Fibroblast of pulmonary artery (primary cell): Measurements from ENCODE around the gene MMD.
A peak's percentile ranks its signal among the peaks of the same experiment; 100 is the strongest.
"Not testable (repeated sequence)": the region's sequence is repeated elsewhere in the genome, so short reads cannot be mapped to it uniquely, and the experiment has no call there.

Experiments
- DNase-seq: peaks from one replicate; pipeline ENCODE4 v3.0.0-alpha.2; 2010; ENCODE audit warnings: low read depth
- H3K4me3 ChIP-seq: replicated peaks from 2 replicates; pipeline ENCODE4 v1.5.1; 2011; ENCODE audit warnings: low read depth, mild to moderate bottlenecking, control low read depth, low read length, moderate library complexity
- TF ChIP-seq, protein P1 (sequence below): IDR thresholded peaks from 2 replicates; pipeline ENCODE4 v1.5.1; 2011; ENCODE audit warnings: mild to moderate bottlenecking, control low read depth, low read length, inconsistent platforms; ENCODE audit errors: missing control alignments

Gene MMD

GRCh38 chr17:55427587-55427882 lies 5.9 kb upstream of the MMD start:
- TF ChIP-seq, protein P1, sequence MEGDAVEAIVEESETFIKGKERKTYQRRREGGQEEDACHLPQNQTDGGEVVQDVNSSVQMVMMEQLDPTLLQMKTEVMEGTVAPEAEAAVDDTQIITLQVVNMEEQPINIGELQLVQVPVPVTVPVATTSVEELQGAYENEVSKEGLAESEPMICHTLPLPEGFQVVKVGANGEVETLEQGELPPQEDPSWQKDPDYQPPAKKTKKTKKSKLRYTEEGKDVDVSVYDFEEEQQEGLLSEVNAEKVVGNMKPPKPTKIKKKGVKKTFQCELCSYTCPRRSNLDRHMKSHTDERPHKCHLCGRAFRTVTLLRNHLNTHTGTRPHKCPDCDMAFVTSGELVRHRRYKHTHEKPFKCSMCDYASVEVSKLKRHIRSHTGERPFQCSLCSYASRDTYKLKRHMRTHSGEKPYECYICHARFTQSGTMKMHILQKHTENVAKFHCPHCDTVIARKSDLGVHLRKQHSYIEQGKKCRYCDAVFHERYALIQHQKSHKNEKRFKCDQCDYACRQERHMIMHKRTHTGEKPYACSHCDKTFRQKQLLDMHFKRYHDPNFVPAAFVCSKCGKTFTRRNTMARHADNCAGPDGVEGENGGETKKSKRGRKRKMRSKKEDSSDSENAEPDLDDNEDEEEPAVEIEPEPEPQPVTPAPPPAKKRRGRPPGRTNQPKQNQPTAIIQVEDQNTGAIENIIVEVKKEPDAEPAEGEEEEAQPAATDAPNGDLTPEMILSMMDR = no peak
- DNase-seq = no peak
- no peak overlapping the region for H3K4me3 ChIP-seq

GRCh38 chr17:55426851-55427586 lies 5.4 kb upstream of the MMD start:
- H3K4me3 ChIP-seq = no peak overlapping the region
- TF ChIP-seq, protein P1 = no peak
- DNase-seq = peak; percentile 84

- no peak for DNase-seq
- TF ChIP-seq, protein P1 = no peak
- H3K4me3 ChIP-seq = no peak overlapping the region
Observed at GRCh38 chr17:55424893-55425540, 3.4 kb upstream of the MMD start.

DNA sequence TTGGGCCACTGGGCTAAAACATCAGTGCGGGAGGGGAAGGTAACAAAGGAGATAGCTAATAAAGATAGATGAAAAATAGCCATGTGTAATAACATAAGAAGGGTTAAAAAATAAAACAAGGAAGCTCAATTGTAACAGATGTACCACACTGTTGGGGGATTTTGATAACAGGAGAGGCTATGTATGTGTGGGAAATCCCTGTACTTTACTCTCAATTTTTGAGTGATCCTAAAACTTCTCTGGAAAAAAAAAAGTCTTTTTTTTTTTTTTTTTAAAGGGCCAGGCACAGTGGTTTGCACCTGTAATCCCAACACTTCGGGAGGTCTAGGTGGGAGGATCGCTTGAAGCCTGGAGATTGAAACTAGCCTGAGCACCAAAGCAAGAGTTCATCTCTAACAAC lies 1.9 kb upstream of the MMD start:
- DNase-seq = no peak
- H3K4me3 ChIP-seq = no peak overlapping the region
- TF ChIP-seq, protein P1 = no peak

DNA sequence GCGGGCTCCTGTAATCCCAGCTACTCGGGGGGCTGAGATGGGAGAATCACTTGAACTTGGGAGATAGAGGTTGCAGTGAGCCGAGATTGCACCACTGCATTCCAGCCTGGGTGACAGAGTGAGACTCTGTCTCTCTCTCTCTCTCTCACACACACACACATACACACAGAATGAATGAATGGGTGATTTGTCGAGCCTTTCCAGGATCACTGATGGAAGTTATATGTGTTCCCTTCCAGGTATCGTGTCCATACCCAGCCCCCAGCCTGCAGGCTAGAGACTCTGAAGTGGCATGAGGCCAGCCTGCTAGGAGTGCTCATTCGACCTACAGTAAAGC lies 1.2 kb upstream of the MMD start:
- DNase-seq, H3K4me3 ChIP-seq: not testable (repeated sequence)

DNA sequence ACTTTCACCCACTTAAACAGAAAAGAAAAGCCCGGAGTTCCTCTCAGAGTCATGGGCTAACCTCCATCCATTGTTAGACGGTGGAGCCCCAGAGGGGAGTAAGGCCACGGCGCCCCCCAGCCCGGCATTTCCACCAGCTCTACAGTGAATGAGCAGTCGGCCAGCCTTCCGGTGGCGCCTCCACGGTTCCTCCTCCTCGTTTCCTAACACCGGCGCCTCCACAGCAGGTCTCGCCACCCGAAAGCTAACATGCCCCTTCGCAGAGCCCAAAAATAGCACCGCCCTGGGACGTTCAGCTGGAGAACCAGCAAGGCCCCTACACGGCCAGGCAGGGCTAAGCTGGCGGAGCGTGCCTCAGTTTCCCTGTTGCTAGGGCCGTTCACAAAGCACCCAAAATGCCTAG lies 858 bp downstream of the MMD start:
- H3K4me3 ChIP-seq = peak overlapping the region; percentile 90
- TF ChIP-seq, protein P1 = no peak
- DNase-seq = no peak

DNA sequence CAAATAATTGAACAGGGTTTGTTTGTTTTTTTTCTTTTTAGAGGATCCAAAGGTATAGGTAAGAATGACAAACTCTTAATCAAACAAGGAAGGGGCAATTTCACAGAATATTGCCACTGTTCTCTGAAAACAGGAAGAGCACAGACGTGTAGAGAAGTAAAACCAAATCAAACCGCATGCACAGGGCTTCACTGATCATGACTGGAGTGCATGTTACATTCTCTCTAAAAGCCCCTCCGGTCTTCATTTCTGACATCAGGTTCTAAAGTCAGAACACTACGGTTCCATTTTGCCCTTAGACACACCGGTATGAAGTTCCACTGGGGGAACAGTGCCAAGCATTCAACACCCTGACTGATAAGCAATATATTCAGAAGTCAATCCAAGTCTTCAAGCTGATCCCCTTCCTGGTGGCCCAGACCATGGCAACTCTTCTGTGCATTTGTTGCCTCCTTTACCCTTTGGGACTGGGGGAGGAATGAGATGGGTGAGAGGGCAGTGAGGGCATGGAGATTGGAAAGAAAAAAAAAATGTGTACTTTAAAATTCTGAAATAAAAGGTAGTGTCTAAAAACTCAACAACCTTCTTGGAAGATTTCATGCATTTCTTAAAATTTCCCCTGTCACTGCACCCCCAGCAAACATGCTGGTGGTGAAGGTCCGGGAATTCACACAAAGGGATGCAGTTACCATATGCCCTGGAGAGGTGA lies 1.4 kb downstream of the MMD start:
- no peak for DNase-seq
- peak overlapping the region; percentile 90 for H3K4me3 ChIP-seq
- TF ChIP-seq, protein P1 = no peak
